GM19438 (cell line): ENCODE results near the gene GFRA1.

Experiments used
- ATAC-seq: cut with Tn5 transposase; IDR thresholded peaks from one replicate; pipeline ENCODE4 v1.9.1; 2021; ENCODE audit warnings: low read depth; ENCODE audit not compliant: unreplicated experiment

The GFRA1 gene

DNA sequence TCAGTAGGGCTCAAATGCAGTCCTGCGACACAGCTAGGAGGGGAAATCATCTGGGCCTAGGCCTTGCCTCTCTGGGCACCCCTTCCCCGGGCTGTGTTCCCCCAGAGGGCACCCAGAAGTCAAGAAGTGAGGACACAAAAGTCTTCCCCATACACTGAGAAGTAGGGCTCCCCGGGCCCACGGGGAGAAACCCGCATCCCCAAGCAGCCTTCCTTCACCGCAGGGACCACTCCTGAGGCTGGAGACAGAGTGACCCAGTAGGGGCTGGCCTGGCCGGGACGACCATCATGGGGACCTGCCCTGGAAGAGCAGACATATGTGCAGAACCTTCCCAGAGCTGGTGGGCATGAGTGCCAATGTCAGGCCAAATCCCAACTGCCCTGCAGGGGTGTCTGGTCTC lies 163.5 kb downstream of the GFRA1 start:
- ATAC-seq: no peak

DNA sequence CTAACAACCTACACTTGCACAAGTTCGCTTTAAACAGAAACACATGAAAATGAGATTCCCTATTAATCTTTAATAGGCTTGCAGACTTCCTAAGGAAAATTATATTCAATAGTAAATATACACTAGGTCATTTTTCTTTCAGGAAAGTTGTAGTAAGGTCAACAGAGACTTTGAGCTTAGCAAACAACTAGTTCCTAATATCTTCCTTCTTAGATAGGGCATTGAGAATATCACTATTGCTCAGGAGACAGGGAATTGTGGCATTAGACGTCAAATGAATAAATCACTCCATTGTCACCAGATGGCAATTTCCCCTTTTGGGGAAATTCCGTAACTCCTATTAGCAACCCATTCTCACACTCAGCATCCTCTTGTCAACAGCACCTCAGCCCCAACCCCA lies 164.9 kb downstream of the GFRA1 start:
- ATAC-seq: no peak

- no peak for ATAC-seq
These were observed 166.4 kb downstream of the GFRA1 start for GRCh38 chr10:116106611-116107010.

GRCh38 chr10:116105264-116105663 lies 167.7 kb downstream of the GFRA1 start:
- no peak for ATAC-seq

- ATAC-seq: no peak
These were observed 168.6 kb downstream of the GFRA1 start for GRCh38 chr10:116104210-116104932.

- no peak for ATAC-seq
These were observed 169.3 kb downstream of the GFRA1 start for GRCh38 chr10:116103668-116104067.

GRCh38 chr10:116101616-116102315 lies 171.2 kb downstream of the GFRA1 start:
- ATAC-seq: no peak

DNA sequence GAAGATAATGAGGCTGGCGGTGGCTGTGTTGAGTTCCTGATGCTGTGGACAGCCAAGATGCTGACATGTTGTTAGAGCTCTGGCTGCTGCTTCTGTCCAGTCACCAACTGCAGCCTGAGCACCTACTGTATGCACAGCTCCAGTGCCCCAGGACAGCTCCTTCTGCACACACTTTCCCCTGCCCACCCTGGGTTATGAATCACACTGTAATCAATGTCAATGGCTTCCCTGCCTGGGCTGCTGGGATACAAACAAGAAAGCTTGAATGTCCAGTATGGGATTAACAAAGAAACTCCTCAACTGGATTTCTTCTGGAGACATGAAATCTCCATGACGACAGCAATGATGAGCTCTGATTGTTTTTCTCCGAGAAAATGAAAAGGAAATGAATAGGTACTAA lies 172.0 kb downstream of the GFRA1 start:
- no peak for ATAC-seq

- ATAC-seq: no peak
These were observed 174.0 kb downstream of the GFRA1 start for GRCh38 chr10:116099023-116099420.

- ATAC-seq: no peak
These were observed 174.5 kb downstream of the GFRA1 start for GRCh38 chr10:116098411-116099022.

GRCh38 chr10:116097239-116097784 lies 175.7 kb downstream of the GFRA1 start:
- ATAC-seq: no peak

DNA sequence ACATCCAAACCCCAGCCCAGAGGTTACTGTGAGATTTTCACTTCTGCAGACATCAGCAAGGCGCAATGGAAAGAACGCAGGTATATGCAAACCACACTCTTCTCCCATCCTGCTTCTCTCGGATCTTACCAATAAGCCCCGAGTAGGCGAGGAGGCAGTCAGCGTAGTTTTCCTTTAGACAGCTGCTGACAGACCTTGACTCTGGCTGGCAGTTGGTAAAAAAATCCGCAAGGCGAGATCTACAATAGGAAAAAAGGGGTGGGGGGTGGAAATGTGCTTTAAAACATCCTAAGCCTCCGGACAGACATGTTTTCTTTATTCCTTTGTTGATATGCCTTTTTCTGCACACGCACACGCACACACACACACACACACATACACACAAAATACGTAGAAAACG lies 176.5 kb downstream of the GFRA1 start:
- no peak for ATAC-seq

GRCh38 chr10:116094356-116094755 lies 178.7 kb downstream of the GFRA1 start:
- ATAC-seq: no peak

DNA sequence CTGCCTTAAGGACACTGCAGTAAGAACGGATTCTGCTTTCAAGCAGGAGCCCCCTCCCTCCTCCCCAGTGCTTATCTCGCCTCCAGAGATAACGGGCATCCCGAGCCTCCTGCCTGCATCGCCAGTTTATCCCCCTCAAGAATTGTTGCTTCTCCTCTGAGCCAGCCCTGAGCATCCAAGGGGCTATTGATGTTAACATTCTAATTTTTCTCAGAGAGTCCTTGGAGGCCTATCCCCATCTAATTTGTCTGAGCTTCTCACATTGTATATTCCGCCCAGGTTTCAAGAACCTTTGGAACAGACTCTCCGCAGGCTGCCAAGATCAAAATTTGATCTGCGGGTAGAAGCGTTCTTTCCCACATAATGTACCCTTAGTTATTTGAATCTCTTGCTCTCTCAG lies 180.0 kb downstream of the GFRA1 start:
- ATAC-seq: no peak

GRCh38 chr10:116088985-116089384 lies 184.0 kb downstream of the GFRA1 start:
- ATAC-seq: no peak

DNA sequence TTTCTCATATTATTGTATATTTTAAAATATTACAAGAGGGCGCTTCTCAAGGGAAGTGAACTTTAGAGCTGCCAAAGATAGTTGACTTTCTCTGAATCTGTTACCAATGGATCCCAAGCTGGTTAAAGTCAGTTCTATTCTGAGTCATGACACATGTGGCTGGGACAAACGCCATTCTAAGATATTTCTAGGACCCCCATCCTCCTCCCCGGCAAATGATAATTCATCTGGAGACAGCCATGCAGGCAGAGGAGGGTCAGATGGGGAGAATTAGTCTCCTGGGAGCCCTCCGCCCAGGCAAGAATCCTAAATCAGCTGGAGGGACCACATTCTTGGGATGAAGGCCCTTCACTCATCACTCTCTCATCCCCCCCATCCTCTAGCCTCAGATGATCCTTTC lies 187.7 kb downstream of the GFRA1 start:
- no peak for ATAC-seq

- no peak for ATAC-seq
These were observed 188.8 kb downstream of the GFRA1 start for GRCh38 chr10:116084161-116084560.

GRCh38 chr10:116083226-116083762 lies 189.7 kb downstream of the GFRA1 start:
- ATAC-seq: no peak

GRCh38 chr10:116082762-116083161 lies 190.2 kb downstream of the GFRA1 start:
- ATAC-seq: no peak

DNA sequence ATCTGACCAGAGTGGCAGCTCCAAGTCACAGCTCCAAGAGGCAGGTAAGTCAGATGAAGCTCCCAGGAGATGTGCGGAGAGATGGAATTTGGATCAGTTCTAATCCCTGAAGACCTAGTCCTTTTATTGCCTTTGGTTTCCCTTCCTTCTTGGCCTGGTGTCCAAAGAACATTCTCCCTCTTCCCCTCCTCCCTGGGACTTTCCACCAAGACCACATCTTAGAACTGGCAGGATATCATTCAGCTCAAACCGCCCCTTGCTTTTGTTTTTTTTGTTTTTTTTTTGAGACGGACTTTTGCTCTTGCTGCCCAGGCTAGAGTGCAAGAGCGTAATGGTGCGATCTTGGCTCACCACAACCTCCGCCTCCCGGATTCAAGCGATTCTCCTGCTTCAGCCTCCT lies 190.8 kb downstream of the GFRA1 start:
- no peak for ATAC-seq

- no peak for ATAC-seq
These were observed 192.5 kb downstream of the GFRA1 start for GRCh38 chr10:116080553-116080952.
